Kidney tubule cell (primary cell): ENCODE data around the gene VCX3A.
"Not testable (repeated sequence)": the region's sequence is repeated elsewhere in the genome, so short reads cannot be mapped to it uniquely, and the experiment has no call there.

ENCODE experiments used
- DNase-seq: peaks from one replicate; pipeline ENCODE4 v3.0.0-alpha.2; 2018; ENCODE audit warnings: low spot score

VCX3A gene

GRCh38 chrX:6535018-6535417, at the start of gene VCX3A:
TSS of gene VCX3A (minus strand) at chrX:6535118. CDS start at chrX:6534497, 621 bp downstream.
- not testable (repeated sequence) for DNase-seq

GRCh38 chrX:6574762-6575161, 39.8 kb upstream of the VCX3A start:
- DNase-seq: no peak

- DNase-seq: no peak
Measured at GRCh38 chrX:6568031-6568430, 33.1 kb upstream of the VCX3A start.

GRCh38 chrX:6558979-6559378, 24.1 kb upstream of the VCX3A start:
- no peak for DNase-seq

GRCh38 chrX:6557690-6558089, 22.8 kb upstream of the VCX3A start:
- DNase-seq: no peak

- no peak for DNase-seq
Measured at GRCh38 chrX:6550999-6551398, 16.1 kb upstream of the VCX3A start.

GRCh38 chrX:6545712-6546111, 10.8 kb upstream of the VCX3A start:
- DNase-seq: no peak

GRCh38 chrX:6526564-6527136, 8.3 kb downstream of the VCX3A start:
- DNase-seq: no peak

GRCh38 chrX:6517376-6517775, 17.5 kb downstream of the VCX3A start:
- DNase-seq: no peak

GRCh38 chrX:6506444-6506843, 28.5 kb downstream of the VCX3A start:
- DNase-seq: no peak

- DNase-seq: peak; percentile 1
Measured at GRCh38 chrX:6505960-6506359, 29.0 kb downstream of the VCX3A start.

GRCh38 chrX:6500719-6501118, 34.2 kb downstream of the VCX3A start:
- DNase-seq: no peak

- no peak for DNase-seq
Measured at GRCh38 chrX:6498324-6498723, 36.6 kb downstream of the VCX3A start.
